Measurements from ENCODE around the gene CYP51A1.
"Not testable (repeated sequence)": the region's sequence is repeated elsewhere in the genome, so short reads cannot be mapped to it uniquely, and the experiment has no call there.

The CYP51A1 gene

DNA sequence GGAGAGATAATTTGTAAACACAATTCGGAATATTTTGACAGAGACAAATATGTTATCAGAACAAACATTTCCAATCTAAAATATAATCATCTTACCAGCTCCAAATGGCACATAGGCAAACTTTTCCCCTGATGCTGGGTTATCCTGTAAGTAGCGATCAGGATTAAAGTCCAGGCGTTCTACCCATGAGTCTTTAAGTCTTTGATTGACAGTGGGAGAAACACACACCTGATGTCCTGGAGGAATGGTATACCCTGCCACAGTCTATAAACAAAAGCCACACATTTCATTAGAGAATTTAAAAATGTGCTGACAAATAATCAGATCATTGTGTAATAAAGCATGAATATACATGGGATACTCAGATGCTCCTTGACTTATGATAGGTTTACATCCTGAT lies 17.3 kb downstream of the CYP51A1 start:
- Histone ChIP-seq H3K27me3 (ENCODE audit: control insufficient read depth, insufficient read depth, low read length) (no peaks in the 10 kb centered on the region), H3K4me3 (ENCODE audit: low read length) (no peak overlapping the region), H3K9me3 (ENCODE audit: control insufficient read depth, low read depth, low read length) (no peaks in the 10 kb centered on the region), H3K4me1 (ENCODE audit: control insufficient read depth, low read depth, low read length) (no peaks in the 10 kb centered on the region), H3K9ac (ENCODE audit: low read length) (no peak overlapping the region), H3K27ac (ENCODE audit: low read length) (no peak overlapping the region), H3K36me3 (ENCODE audit: control insufficient read depth, low read depth, low read length) (peaks cover 61% of the 10 kb centered on the region)

GRCh38 chr7:92115821-92116220 lies 18.5 kb downstream of the CYP51A1 start:
- H3K27me3 ChIP-seq (ENCODE audit: control insufficient read depth, insufficient read depth, low read length) = no peaks in the 10 kb centered on the region
- H3K9me3 ChIP-seq (ENCODE audit: control insufficient read depth, low read depth, low read length) = no peaks in the 10 kb centered on the region
- H3K27ac ChIP-seq (ENCODE audit: low read length) = no peak overlapping the region
- H3K4me1 ChIP-seq (ENCODE audit: control insufficient read depth, low read depth, low read length) = no peaks in the 10 kb centered on the region
- no peak overlapping the region for H3K4me3 ChIP-seq (ENCODE audit: low read length)
- no peak overlapping the region for H3K9ac ChIP-seq (ENCODE audit: low read length)
- H3K36me3 ChIP-seq (ENCODE audit: control insufficient read depth, low read depth, low read length) = peaks cover 63% of the 10 kb centered on the region

DNA sequence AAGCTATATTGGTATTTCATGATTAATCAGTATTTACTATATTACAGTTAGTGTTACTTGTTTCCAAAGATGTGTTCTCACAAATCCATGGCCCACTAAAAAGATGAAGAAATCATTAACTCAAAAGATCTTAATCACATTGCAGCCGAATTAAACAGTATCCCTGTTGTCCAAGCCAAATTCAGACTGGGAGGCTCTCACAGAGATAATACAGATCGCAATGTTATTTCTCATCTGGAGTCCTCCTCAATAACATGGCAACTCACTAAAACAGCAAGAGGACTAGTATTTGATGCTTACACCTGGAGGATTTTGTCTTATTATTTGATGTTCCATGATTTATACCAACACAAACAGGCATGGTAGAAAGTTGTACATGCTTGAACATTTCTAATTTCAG lies 23.4 kb downstream of the CYP51A1 start:
- H3K27ac ChIP-seq (ENCODE audit: low read length) = no peak overlapping the region
- H3K9me3 ChIP-seq (ENCODE audit: control insufficient read depth, low read depth, low read length) = no peaks in the 10 kb centered on the region
- no peaks in the 10 kb centered on the region for H3K4me1 ChIP-seq (ENCODE audit: control insufficient read depth, low read depth, low read length)
- H3K4me3 ChIP-seq (ENCODE audit: low read length) = no peak overlapping the region
- peaks cover 59% of the 10 kb centered on the region for H3K36me3 ChIP-seq (ENCODE audit: control insufficient read depth, low read depth, low read length)
- H3K9ac ChIP-seq (ENCODE audit: low read length) = no peak overlapping the region
- H3K27me3 ChIP-seq (ENCODE audit: control insufficient read depth, insufficient read depth, low read length) = no peaks in the 10 kb centered on the region

- Histone ChIP-seq H3K36me3 (ENCODE audit: control insufficient read depth, low read depth, low read length) (peaks cover 43% of the 10 kb centered on the region), H3K27ac (ENCODE audit: low read length) (no peak overlapping the region), H3K9me3 (ENCODE audit: control insufficient read depth, low read depth, low read length) (no peaks in the 10 kb centered on the region), H3K27me3 (ENCODE audit: control insufficient read depth, insufficient read depth, low read length) (no peaks in the 10 kb centered on the region), H3K4me3 (ENCODE audit: low read length) (no peak overlapping the region), H3K9ac (ENCODE audit: low read length) (no peak overlapping the region), H3K4me1 (ENCODE audit: control insufficient read depth, low read depth, low read length) (no peaks in the 10 kb centered on the region)
These were observed 25.5 kb downstream of the CYP51A1 start for GRCh38 chr7:92108821-92109220.

DNA sequence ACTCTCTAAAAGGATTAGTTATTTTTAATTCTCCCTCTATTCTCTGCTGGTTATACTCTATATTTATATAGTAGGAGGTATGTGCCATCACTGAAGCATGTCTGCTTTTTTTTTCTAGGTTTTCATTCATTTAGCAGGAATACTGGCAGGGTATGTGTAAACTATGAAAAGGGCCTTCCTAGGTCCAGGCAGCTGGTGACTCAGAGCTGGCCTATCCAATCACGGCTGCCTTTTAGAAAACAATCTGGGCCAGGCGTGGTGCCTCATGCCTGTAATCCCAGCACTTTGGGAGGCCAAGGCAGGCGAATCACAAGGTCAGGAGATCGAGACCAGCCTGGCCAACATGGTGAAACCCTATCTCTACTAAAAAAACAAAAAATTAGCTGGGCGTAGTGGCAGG lies 31.4 kb downstream of the CYP51A1 start:
- H3K4me3 ChIP-seq (ENCODE audit: low read length); H3K9me3 ChIP-seq (ENCODE audit: control insufficient read depth, low read depth, low read length); H3K27me3 ChIP-seq (ENCODE audit: control insufficient read depth, insufficient read depth, low read length); H3K27ac ChIP-seq (ENCODE audit: low read length); H3K4me1 ChIP-seq (ENCODE audit: control insufficient read depth, low read depth, low read length); H3K9ac ChIP-seq (ENCODE audit: low read length): not testable (repeated sequence)
- H3K36me3 ChIP-seq (ENCODE audit: control insufficient read depth, low read depth, low read length) = peaks cover 32% of the 10 kb centered on the region

GRCh38 chr7:92100534-92100933 lies 33.7 kb downstream of the CYP51A1 start:
- H3K9ac ChIP-seq (ENCODE audit: low read length) = no peak overlapping the region
- H3K4me1 ChIP-seq (ENCODE audit: control insufficient read depth, low read depth, low read length) = no peaks in the 10 kb centered on the region
- H3K27ac ChIP-seq (ENCODE audit: low read length) = no peak overlapping the region
- no peaks in the 10 kb centered on the region for H3K27me3 ChIP-seq (ENCODE audit: control insufficient read depth, insufficient read depth, low read length)
- H3K9me3 ChIP-seq (ENCODE audit: control insufficient read depth, low read depth, low read length) = no peaks in the 10 kb centered on the region
- H3K4me3 ChIP-seq (ENCODE audit: low read length) = no peak overlapping the region
- H3K36me3 ChIP-seq (ENCODE audit: control insufficient read depth, low read depth, low read length) = peaks cover 32% of the 10 kb centered on the region

- Histone ChIP-seq H3K27ac (ENCODE audit: low read length) (no peak overlapping the region), H3K4me1 (ENCODE audit: control insufficient read depth, low read depth, low read length) (no peaks in the 10 kb centered on the region), H3K4me3 (ENCODE audit: low read length) (no peak overlapping the region), H3K36me3 (ENCODE audit: control insufficient read depth, low read depth, low read length) (peaks cover 39% of the 10 kb centered on the region), H3K9me3 (ENCODE audit: control insufficient read depth, low read depth, low read length) (no peaks in the 10 kb centered on the region), H3K9ac (ENCODE audit: low read length) (no peak overlapping the region), H3K27me3 (ENCODE audit: control insufficient read depth, insufficient read depth, low read length) (no peaks in the 10 kb centered on the region)
These were observed 38.9 kb downstream of the CYP51A1 start for GRCh38 chr7:92095380-92095779.

GRCh38 chr7:92092210-92092609 lies 42.1 kb downstream of the CYP51A1 start:
- no peak overlapping the region for H3K9ac ChIP-seq (ENCODE audit: low read length)
- no peaks in the 10 kb centered on the region for H3K4me1 ChIP-seq (ENCODE audit: control insufficient read depth, low read depth, low read length)
- no peak overlapping the region for H3K4me3 ChIP-seq (ENCODE audit: low read length)
- H3K36me3 ChIP-seq (ENCODE audit: control insufficient read depth, low read depth, low read length) = peaks cover 31% of the 10 kb centered on the region
- H3K9me3 ChIP-seq (ENCODE audit: control insufficient read depth, low read depth, low read length) = no peaks in the 10 kb centered on the region
- H3K27ac ChIP-seq (ENCODE audit: low read length) = no peak overlapping the region
- H3K27me3 ChIP-seq (ENCODE audit: control insufficient read depth, insufficient read depth, low read length) = no peaks in the 10 kb centered on the region

DNA sequence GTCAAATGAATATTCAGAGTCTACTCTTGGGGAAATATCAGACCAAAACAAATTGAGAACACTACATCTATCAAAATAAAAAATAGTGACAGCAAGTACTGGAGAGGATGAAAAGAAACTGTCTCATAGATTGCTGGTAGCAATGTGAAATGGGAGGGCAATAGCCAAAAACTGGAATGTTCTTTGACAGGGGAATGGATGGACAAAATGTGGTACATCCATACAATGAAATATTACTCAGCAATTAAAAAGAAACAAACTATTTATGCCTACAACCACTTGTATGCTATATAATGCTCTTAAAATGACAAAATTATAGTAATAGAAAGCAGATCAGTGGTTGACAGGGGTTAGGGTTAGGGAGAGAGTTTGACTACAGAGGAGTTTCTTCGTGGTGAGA lies 46.0 kb downstream of the CYP51A1 start:
- H3K9me3 ChIP-seq (ENCODE audit: control insufficient read depth, low read depth, low read length) = no peaks in the 10 kb centered on the region
- no peaks in the 10 kb centered on the region for H3K27me3 ChIP-seq (ENCODE audit: control insufficient read depth, insufficient read depth, low read length)
- H3K27ac ChIP-seq (ENCODE audit: low read length) = no peak overlapping the region
- no peak overlapping the region for H3K9ac ChIP-seq (ENCODE audit: low read length)
- peaks cover 39% of the 10 kb centered on the region for H3K36me3 ChIP-seq (ENCODE audit: control insufficient read depth, low read depth, low read length)
- no peaks in the 10 kb centered on the region for H3K4me1 ChIP-seq (ENCODE audit: control insufficient read depth, low read depth, low read length)
- H3K4me3 ChIP-seq (ENCODE audit: low read length) = no peak overlapping the region

- not testable (repeated sequence) for H3K4me1 ChIP-seq (ENCODE audit: control insufficient read depth, low read depth, low read length); H3K9me3 ChIP-seq (ENCODE audit: control insufficient read depth, low read depth, low read length); H3K4me3 ChIP-seq (ENCODE audit: low read length); H3K27ac ChIP-seq (ENCODE audit: low read length); H3K9ac ChIP-seq (ENCODE audit: low read length); H3K27me3 ChIP-seq (ENCODE audit: control insufficient read depth, insufficient read depth, low read length)
- peaks cover 43% of the 10 kb centered on the region for H3K36me3 ChIP-seq (ENCODE audit: control insufficient read depth, low read depth, low read length)
These were observed 50.4 kb downstream of the CYP51A1 start for GRCh38 chr7:92083922-92084321.

DNA sequence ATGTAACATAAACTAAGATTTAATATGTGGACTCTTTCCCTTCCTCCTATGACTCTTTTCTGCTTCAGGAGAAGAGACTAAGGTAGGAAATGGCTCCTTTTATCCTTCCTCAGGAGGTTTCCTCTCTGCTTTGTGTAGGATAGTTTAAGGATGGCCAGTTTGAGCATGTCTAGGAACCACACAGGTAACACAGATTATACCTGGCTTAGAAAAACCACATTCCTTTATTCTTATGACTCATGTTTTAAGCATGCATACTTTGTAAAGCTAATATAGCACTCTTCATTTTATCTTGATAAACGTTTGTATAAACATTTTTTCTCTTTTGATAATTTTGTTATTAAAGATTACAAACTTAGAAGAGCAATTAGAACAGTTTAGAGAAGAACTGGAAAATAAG lies 57.8 kb downstream of the CYP51A1 start:
- Histone ChIP-seq H3K9me3 (ENCODE audit: control insufficient read depth, low read depth, low read length) (no peaks in the 10 kb centered on the region), H3K9ac (ENCODE audit: low read length) (no peak overlapping the region), H3K27ac (ENCODE audit: low read length) (no peak overlapping the region), H3K4me1 (ENCODE audit: control insufficient read depth, low read depth, low read length) (no peaks in the 10 kb centered on the region), H3K36me3 (ENCODE audit: control insufficient read depth, low read depth, low read length) (peaks cover 15% of the 10 kb centered on the region), H3K27me3 (ENCODE audit: control insufficient read depth, insufficient read depth, low read length) (no peaks in the 10 kb centered on the region), H3K4me3 (ENCODE audit: low read length) (no peak overlapping the region)

DNA sequence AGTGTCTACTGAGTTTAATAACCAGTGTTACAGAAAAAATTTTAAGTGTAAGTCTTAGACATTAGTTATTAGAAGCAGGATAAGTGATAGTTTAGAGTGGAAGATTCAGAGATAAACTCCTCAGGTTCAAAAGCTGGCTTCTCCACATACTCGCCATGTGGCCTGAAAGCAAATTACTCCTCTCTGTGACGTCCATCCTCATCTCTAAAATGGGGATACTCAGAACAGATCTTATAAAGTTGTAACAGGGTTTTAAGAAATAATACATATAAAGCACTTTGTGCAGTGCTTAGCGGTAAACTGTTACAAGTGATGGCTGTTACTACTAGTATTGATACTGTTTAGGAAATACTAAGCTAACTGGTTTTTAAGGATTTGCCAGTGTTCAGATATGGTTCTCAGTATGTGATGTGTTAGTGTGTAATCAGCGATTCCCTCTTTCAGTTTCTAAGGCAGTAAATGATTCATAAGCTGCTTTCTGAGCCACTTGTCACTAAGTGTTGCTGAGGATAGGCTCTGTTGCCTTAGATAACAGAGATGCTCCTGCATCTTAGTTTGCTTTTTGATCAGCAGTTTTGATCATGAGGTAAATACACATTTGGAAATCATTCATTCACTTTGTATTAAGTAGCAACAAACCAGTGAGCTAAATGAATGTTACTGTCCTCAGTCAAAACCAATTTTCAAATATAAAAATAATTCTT lies 58.7 kb downstream of the CYP51A1 start:
- H3K4me1 ChIP-seq (ENCODE audit: control insufficient read depth, low read depth, low read length) = no peaks in the 10 kb centered on the region
- no peaks in the 10 kb centered on the region for H3K27me3 ChIP-seq (ENCODE audit: control insufficient read depth, insufficient read depth, low read length)
- peaks cover 15% of the 10 kb centered on the region for H3K36me3 ChIP-seq (ENCODE audit: control insufficient read depth, low read depth, low read length)
- no peak overlapping the region for H3K4me3 ChIP-seq (ENCODE audit: low read length)
- H3K9me3 ChIP-seq (ENCODE audit: control insufficient read depth, low read depth, low read length) = no peaks in the 10 kb centered on the region
- no peak overlapping the region for H3K27ac ChIP-seq (ENCODE audit: low read length)
- no peak overlapping the region for H3K9ac ChIP-seq (ENCODE audit: low read length)
